ENCODE measurements around the gene ACTR1A.
"Not testable (repeated sequence)": the region's sequence is repeated elsewhere in the genome, so short reads cannot be mapped to it uniquely, and the experiment has no call there.

The ACTR1A gene

DNA sequence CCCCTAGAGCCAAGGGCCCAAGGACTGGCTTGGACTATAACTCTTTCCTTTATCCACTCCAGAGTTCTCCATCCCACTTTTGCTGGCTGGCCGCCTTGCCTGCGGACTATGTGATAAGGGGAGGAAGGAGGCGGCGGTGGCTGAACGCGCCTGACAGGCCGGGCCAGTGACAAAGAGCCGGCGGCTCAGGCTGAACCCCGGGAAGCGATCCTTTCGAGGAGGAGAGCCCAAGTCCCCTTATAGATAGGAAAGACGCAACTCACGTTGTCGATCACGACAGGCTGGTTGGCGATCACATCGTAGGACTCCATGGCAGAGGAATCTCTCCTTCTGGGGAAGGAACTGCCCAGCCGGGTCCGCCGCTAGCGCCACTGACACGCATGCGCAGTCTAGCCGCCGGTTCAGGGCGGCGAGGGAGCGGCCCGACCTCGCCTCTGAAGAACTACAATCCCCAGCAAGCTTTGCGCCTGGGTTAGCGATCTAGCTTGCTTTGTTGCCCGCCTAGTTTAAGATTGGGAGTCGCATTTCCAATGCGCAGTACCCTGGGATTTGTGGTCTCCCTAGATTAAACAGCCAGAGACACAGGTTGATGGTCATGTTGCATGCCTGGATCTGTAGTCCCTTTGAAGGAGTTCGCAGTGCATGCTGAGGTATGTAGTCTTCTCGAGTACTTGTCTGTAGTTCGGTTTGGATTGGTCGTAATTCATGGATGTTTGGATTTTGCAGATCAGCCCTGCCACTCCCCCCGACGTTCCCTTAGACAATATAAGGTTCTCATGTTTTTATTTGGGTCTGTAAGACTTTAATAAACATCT is at the start of gene ACTR1A:
Gene ACTR1A (minus strand): TSS at position 376 of the 815 bp plus-strand sequence. CDS start 65 bp downstream, at position 311.
- peak; percentile 99 for FAIRE-seq

DNA sequence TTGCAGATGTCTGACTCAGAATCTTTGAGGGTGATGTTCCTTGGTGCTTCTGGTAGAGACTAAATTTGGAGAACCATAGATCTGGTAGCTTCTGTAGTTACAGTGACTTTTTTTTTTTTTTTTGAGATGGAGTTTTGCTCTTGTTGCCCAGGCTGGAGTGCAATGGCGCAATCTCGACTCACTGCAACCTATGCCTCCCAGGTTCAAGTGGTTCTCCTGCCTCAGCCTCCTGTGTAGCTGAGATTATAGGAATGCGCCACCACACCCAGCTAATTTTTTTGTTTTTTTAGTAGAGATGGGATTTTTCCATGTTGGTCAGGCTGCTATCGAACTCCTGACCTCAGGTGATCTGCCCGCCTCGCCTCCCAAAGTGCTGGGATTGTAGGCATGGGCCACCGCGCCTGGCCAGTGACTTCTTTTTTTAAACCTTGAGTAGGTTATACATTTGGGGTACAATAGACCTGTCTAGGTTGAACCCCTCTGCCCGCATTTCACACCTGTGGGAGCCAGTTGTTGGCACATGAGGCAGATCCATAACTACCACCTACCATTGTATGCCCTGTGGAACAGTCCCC is 48.2 kb upstream of the ACTR1A start:
- no peak for FAIRE-seq

DNA sequence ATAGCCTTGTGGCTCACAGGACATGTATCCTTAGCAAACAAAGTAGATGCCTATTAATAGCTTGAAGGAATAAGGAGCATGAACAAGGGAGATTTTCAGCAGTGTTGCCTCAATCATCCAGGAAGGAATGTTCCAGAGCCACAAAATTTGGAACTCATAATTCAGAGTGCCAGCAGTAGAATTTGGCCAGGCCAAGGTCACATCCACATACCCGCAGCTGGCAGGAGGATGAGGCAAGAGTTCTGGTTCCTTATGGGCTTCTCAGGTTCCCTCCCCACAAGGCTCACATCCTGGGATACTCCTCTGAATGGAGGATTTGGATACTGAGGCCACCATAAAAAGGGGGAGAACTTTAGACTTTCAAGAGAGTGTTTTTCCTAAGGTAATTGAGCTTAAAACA is 47.0 kb upstream of the ACTR1A start:
- FAIRE-seq = no peak

DNA sequence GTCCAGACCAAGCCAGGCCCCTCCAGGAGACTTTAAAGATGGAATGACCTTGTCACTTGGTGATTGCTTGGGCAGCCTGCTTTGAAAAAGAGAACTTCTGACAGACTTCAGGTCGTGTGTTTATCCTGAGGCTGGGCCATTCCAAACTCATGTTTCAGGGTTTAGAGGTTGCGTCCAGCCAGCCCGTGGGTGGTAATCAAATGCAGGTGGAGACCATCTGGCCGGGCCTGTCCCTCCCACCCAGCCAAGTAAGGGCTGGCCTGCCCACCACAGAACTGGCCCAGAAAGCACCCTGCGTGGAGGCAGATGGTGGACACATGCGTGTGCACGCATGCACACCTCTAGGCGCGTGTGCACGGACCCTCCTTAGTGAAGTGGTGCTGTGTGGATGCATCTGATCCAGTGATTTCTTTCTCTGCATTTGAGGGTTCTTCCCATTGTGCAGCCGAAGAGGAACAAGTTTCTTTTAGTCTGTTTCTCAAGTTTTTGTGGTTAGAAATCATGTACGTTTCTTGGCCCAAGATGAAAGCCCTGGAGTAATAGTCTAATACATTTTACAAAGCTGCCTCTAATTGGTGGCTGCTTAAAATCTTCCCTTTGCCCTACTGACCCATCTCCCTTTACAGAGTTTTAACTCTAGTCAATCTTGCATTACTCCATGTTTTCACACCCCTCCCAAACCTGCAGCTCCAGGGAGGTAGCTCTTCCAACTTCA is 44.3 kb upstream of the ACTR1A start:
- no peak for FAIRE-seq

DNA sequence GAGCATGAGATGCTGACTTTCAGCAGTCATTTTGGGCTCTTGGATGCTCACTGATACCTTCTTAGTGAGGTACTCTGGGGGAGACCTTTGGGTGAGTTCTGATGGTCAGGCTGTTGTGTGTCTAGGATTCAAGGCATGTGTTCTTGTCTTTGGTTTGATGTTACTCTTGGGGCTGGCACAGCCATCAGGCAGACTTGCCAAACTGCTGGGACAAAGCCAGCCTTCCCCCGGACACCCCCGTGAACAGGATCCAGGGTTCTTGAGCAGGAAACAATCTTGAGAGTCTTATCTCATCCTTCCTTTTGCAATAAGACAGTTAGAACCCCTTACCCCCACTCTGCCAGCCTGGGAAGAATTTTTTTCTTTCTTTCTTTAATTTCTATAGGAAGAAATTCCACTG is 43.5 kb upstream of the ACTR1A start:
- no peak for FAIRE-seq

DNA sequence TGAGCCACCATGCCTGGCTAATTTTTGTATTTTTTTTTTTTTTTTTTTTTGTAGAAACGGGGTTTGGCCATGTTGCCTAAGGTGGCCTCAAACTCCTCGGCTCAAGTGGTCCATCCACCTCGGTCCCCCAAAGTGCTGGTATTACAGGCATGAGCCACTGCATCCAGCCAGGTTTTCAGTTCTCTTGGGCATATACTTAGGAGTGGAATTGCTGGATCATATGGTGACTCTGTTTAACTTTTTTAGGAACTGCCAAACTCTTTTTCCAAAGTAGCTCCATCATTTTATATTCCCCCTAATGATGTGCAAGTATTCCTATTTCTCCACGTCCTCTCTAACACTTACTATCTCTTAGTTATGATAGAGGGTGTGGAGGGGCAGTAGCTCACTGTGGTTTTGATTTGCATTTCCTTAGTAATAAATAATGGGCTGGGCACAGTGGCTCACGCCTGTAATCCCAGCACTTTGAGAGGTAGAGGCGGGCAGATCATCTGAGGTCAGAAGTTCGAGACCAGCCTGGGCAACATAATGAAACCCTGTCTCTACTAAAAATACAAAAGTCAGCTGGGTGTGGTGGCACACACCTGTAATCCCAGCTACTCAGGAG is 42.9 kb upstream of the ACTR1A start:
- FAIRE-seq = no peak

DNA sequence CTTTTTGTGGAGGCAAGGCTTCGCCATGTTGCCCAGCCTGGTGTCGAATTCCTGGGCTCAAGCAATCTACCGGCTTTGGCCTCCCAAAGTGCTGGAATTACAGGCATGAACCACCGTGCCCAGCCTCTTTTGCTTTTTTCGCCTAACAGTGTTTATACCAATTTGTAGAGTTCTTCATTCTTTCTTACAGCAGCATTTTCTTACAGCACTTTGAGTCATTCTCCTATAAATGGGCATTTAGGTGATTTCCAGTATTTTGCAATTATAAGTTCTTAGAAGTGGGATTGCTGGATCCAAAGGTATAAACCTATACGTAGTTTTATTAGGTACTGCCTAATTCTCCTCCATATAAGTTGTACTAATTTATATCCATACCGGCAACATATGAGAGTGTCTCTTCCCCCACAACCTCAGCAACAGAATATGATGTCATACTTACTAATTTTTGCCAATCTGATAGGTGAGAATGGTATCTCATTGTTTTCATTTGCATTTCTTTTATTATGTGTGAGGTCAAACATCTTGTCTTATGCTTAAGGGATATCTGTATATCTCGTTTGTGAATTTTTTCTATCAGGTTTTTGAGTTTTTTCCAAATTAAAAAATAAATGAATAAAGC is 40.4 kb upstream of the ACTR1A start:
- no peak for FAIRE-seq

DNA sequence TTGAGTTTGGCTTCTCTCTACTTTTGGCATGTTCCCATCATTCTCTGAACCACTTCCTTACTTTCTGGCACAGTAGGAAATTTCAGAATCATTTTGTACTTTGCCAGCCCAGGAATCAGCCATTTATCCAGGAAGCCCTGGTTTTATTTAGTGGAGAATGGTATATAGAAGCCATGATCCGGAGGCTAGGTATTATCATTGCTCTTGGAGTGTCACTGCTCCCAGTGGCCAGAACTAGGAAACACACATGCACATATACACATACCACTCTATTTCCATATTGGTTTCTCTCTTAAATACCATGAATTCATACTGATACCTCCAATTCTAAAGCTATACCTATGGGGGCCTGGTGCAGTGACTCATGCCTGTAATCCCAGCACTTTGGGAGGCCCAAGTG is 37.5 kb upstream of the ACTR1A start:
- FAIRE-seq = peak; percentile 65

DNA sequence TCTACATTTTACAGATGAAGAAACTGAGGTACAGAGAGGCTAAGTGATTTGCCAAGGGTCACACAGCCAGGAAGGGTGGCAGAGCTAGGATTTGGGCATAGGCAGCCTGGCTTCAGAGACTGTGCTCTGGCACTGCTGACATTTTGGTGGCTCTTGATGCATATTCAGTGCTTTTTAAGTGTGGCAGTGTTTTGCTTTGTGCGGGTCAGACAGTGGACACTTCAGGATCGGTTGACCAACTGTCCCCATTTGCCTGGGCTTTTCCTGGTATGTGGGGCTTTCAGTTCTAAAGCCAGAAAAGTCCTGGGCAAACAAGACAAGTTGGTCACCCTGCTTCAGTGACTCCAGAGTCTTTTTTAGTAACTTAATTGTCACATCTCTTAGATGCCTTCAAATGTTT is 36.3 kb upstream of the ACTR1A start:
- no peak for FAIRE-seq

DNA sequence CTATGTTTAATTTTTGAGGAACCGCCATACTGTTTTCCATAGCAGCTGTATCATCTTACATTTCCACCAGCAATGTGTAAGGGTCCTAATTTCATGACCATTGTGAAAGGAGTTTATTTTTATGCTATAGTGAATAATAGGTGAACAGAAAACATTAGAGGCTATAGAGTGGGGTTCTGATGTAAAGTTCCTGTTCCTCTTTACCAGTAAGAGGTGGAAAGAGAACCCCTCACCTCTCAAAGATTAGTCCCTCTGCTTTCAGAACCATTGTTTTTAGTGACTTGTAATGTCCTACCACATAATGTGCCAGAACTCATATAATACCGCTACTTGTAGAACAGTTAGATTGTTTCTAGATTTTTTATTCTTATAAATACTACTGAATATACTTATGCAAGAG is 35.4 kb upstream of the ACTR1A start:
- FAIRE-seq = no peak

DNA sequence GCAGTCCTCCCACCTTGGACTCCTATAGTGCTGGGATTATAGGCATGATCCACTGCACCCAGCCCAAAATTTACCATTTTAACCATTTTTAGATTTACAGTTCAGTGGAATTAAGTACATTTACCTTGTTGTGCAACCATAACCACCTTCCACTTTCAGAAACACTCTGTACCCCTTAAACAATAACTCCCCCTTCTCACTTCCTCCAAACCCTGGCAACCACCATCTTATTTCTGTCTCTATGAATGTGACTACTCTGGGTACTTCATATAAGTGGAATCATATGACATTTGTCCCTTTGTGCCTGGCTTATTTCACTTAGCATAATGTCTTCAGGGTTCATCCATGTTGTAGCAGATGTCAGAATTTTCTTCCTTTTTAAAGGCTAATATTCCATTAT is 34.9 kb upstream of the ACTR1A start:
- FAIRE-seq = no peak

DNA sequence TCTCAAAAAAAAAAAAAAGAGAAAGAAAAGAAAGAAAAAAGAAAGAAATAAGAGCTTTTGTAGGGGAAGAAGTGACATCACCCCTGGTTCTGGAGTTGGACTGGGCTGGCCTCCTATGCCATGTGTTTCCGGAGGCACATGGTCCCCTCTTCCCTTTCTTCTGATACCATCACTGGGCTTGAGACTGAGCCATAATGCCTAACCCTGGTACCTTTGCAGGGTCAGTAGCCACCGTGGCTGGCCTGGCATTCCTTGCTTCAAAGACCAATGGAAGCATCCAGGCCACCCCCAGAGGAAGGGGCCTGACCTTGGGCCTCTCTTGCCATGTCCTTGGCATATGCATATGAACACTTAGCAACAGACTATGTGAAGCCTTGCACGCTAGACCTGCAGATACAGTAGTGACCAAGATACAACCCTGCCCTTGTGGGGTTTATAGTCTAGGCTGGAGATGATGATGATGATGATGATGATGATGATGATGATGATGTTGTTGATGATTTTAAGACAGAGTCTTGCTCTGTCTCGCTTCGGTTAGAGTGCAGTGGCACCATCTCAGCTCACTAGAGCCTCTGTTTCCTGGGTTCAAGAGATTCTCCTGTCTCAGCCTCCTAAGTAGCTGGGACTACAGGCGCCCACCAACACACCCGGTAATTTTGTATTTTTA is 33.1 kb upstream of the ACTR1A start:
- FAIRE-seq = no peak

DNA sequence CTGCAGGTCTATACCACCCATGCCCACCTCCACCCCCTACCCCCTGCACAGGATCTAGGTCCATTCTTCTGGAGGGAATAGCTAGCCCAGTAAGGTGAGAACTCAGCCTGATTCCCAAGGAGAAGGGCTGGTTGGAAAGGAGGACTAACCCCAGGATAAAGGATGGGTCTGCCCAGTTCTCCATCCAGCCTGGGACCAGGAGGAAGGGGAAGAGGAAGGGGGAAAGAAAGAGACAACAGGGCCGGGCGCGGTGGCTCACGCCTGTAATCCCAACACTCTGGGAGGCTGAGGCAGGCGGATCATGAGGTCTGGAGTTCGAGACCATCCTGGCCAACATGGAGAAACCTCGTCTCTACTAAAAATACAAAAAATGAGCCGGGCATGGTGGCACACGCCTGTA is 32.5 kb upstream of the ACTR1A start:
- FAIRE-seq = not testable (repeated sequence)

DNA sequence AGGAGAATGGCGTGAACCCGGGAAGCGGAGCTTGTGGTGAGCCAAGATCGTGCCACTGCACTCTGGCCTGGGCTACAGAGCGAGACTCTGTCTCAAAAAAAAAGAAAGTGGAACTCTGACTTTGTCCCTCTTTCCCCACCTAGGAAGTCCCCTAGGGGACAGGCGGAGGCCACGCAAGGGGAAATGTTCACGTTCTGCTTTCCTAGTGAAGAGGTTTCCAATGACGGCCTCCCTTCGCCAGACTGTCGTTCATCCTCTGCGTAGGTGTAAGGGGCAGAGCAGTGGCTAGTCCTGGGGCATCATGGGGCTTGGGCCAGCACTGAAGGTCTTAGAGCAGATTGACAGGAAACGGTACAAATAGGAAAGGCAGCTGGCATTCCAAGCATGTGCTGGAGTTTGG is 31.8 kb upstream of the ACTR1A start:
- FAIRE-seq = no peak

DNA sequence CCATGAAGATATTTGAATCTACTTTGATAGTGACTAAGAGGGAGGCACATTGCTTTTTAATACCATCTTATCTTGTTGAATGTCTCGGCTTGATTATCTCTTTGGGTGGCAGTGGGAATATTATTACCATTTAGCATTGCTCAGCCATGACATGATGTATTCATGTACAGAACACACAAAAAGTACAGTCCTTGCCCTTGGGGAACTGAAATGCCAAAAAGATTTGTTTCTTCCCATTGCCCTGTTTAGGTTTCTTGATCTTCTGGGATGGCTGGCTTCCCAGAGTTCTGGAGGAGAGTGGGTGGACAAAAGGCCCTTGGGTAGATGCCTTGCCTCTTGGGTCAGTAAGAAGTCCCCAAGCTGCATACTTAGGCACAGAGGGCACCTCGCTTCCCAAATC is 25.0 kb upstream of the ACTR1A start:
- no peak for FAIRE-seq

DNA sequence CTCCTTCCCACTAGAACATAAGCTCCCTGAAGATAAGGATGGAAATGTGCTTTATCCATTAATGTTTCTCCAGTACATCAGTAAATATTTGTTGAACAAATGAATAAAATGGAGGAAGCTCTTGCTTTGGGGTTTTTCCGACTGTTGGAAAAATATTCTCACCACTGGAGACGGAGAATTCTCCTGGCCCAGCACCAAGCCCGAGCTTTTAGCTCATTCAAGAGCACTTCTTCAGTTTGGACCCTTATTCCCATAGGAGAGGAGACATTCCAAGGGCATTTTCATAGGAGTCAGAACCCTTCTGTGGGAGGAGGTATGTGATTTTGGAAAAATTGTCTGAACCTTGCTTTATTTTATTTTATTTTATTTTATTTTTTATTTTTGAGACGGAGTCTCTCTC is 22.2 kb upstream of the ACTR1A start:
- FAIRE-seq = no peak

DNA sequence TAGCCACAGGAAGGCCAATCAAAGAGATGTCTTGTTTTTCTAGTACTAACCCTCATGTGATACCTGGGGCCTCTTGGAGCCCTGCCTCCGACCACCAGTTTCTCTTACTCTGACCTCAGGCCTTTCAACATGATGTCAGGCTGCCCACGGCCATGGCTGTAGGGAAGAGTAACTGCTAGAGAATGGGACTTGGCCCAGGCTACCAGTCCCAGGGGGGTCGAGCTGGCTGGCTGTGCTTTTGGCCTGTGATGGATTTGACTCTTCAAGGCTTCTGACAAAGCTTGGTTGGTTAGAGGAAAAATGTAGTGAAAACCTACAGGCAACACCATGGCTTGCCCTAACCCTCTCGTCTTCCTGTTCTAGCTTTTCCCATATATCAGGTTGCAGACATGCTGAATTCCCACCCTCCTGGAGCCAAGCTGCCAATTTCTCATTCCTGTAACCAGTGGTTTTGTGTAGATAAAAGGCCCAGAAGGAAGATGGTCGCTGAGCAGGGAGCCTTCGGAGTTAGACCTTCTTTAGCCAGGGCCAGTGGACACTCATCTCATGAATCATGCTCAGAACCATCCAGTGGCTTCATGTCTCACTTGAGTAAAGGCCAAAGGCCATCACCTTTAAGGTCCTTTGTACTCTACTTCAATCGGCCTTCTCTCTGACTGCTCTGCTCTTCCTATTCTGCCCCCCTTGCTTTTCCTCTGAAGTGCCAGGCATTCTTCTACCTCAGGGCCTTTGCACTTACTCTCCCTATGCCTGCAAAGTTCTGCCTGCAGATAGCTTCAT is 20.9 kb upstream of the ACTR1A start:
- FAIRE-seq = no peak

DNA sequence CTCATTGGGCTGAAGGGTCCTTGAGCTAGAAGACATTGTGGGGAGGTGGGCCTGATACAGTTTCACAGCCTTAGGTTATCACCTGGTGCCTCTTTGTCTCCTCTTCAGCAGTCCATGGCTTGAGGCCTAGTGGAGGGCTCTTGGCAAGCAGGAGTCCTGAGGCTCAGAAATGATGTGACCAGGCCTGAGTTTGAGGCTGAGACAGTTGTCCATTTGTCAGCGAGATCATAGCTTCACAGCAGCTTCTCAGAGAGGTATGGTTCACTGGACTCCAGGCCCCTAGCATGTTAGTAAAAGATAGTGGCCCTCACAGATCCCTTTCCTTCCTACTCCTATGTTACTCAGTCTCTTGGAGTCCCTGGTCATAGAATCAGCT is 20.4 kb upstream of the ACTR1A start:
- no peak for FAIRE-seq

DNA sequence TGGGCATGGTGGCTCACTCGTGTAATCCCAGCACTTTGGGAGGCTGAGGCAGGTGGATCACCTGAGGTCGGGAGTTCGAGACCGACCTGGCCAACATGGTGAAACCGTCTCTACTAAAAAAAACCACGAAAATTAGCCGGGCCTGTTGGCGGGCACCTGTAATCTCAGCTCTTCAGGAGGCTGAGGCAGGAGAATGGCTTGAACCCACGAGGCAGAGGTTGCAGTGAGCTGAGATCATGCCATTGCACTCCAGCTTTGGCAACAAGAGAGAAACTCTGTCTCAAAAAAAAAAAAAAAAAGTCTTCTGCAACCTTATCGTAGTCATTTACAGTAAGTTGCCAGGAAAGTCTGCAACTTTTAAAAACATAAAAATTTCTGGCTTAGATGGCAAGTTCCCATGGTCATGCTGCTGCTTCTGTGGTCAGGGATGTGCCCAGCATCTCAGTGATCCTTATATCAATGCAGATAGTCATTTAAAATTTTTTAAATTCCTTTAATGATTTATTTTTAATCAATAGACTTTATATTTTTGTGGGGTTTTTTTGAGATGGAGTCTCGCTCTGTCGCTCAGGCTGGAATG is 16.8 kb upstream of the ACTR1A start:
- no peak for FAIRE-seq

DNA sequence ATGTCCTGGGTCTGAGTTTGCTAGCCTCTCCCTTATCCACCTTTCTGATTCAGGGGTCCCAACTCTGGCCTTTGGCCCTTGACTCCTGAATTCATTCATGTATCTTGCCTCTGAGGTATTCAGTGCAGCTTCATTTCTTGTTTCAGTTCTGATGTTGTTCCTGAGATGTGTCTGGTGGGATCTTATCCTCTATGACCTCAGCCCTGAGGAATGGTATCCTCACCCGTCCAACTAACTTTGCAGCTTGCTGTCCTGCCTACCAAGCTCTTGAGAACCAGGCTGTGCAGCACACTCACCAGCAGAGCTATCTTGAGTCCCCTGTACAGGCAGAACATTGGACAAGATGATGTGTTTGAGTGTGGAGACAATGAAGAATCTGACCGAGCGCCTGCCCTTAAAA is 15.0 kb upstream of the ACTR1A start:
- FAIRE-seq = no peak

DNA sequence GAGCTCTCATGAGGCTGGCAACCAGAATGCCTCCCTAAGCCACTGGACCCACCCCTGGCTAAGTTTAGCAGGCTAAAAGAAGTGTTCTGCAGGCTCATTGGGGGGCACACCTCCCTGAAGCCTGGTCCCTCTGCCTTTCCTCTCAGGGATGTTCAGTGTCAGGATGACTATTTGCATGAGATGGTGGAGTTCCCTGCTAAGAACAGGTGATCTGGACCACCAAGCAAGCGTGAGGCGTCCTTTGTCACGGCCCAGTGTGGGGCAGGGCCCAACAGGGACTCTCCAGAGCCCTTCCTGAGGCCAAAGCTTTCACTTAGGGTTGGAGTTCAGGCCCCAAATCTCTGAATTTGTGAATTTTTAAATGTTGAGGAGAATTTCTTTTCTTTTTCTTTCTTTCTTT is 13.2 kb upstream of the ACTR1A start:
- FAIRE-seq = no peak
